ENCODE results near the gene EEF1E1.
A peak's percentile ranks its signal among the peaks of the same experiment; 100 is the strongest.

EEF1E1 gene

DNA sequence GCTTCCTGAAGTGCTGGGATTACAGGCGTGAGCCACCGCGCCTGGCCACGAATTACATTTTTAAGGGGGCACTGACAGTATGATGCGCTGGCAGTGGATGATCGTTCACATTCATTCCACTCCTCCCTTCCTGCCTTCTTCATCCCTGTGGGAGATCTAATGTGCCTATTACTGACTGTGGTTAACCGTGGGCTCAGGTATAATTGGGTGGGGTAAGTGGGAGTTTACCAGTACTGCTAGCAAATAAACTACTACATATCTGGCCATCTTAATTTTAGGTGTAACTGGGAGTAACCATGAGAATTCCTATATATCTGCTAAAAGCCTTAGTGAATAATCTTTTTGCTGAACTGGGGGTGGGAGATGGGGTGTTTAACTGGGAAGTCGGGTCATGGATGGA is 31.6 kb downstream of the EEF1E1 start:
- H3K4me1 ChIP-seq (ENCODE audit: control extremely low read depth in 1 of 4, control insufficient read depth in 4 of 4, insufficient read depth in 4 of 4, low read length in 3 of 4): peaks cover 0 to 11% (median 4%) of the 10 kb centered on the region in 4 experiments
- no peaks in the 10 kb centered on the region for H3K36me3 ChIP-seq (ENCODE audit: control insufficient read depth in 4 of 4, insufficient read depth in 4 of 4, low read length in 3 of 4)
- DNase-seq: no peak
- H3K27me3 ChIP-seq (replicated peaks in 2 of 5; ENCODE audit: control insufficient read depth in 4 of 5, insufficient read depth in 5 of 5, low read length in 4 of 5): no peaks in the 10 kb centered on the region
- POLR2A ChIA-PET: no interaction called here
- no peak overlapping the region for H3K4me3 ChIP-seq (ENCODE audit: control insufficient read depth in 1 of 7, extremely low read depth in 1 of 7, insufficient read depth in 4 of 7, low read depth in 2 of 7, low read length in 6 of 7)
- no peak overlapping the region for H3K27ac ChIP-seq (ENCODE audit: insufficient read depth in 1 of 2, low read depth in 1 of 2, low read length in 2 of 2, poor library complexity in 1 of 2, severe bottlenecking in 2 of 2)
- H3K9me3 ChIP-seq (ENCODE audit: control extremely low read depth in 1 of 5, control insufficient read depth in 4 of 5, insufficient read depth in 2 of 5, low read depth in 1 of 5, low read length in 4 of 5): no peaks in the 10 kb centered on the region
- WGBS (ENCODE audit: insufficient coverage): 94% methylated on average over 2 of the region's 8 CpGs
- CTCF ChIA-PET: no interaction called here

- ChIA-PET CTCF (no interaction called here), POLR2A (no interaction called here)
- no peaks in the 10 kb centered on the region for H3K27me3 ChIP-seq (replicated peaks in 2 of 5; ENCODE audit: control insufficient read depth in 4 of 5, insufficient read depth in 5 of 5, low read length in 4 of 5)
- H3K4me3 ChIP-seq (ENCODE audit: control insufficient read depth in 1 of 7, extremely low read depth in 1 of 7, insufficient read depth in 4 of 7, low read depth in 2 of 7, low read length in 6 of 7): no peak overlapping the region
- WGBS (ENCODE audit: insufficient coverage): 89% methylated on average over 3 of the region's 3 CpGs
- H3K36me3 ChIP-seq (ENCODE audit: control insufficient read depth in 4 of 4, insufficient read depth in 4 of 4, low read length in 3 of 4): no peaks in the 10 kb centered on the region
- no peak overlapping the region for H3K27ac ChIP-seq (ENCODE audit: insufficient read depth in 1 of 2, low read depth in 1 of 2, low read length in 2 of 2, poor library complexity in 1 of 2, severe bottlenecking in 2 of 2)
- peaks cover 3 to 8% (median 5%) of the 10 kb centered on the region in 4 experiments for H3K4me1 ChIP-seq (ENCODE audit: control extremely low read depth in 1 of 4, control insufficient read depth in 4 of 4, insufficient read depth in 4 of 4, low read length in 3 of 4)
- DNase-seq: no peak
- no peaks in the 10 kb centered on the region for H3K9me3 ChIP-seq (ENCODE audit: control extremely low read depth in 1 of 5, control insufficient read depth in 4 of 5, insufficient read depth in 2 of 5, low read depth in 1 of 5, low read length in 4 of 5)
Observed at GRCh38 chr6:8069631-8070284, 32.6 kb downstream of the EEF1E1 start.

GRCh38 chr6:8069151-8069550 is 33.2 kb downstream of the EEF1E1 start:
- no peak overlapping the region for H3K4me3 ChIP-seq (ENCODE audit: control insufficient read depth in 1 of 7, extremely low read depth in 1 of 7, insufficient read depth in 4 of 7, low read depth in 2 of 7, low read length in 6 of 7)
- DNase-seq: no peak
- POLR2A ChIA-PET: no interaction called here
- H3K9me3 ChIP-seq (ENCODE audit: control extremely low read depth in 1 of 5, control insufficient read depth in 4 of 5, insufficient read depth in 2 of 5, low read depth in 1 of 5, low read length in 4 of 5): no peaks in the 10 kb centered on the region
- H3K27ac ChIP-seq (ENCODE audit: insufficient read depth in 1 of 2, low read depth in 1 of 2, low read length in 2 of 2, poor library complexity in 1 of 2, severe bottlenecking in 2 of 2): no peak overlapping the region
- H3K27me3 ChIP-seq (replicated peaks in 2 of 5; ENCODE audit: control insufficient read depth in 4 of 5, insufficient read depth in 5 of 5, low read length in 4 of 5): no peaks in the 10 kb centered on the region
- H3K36me3 ChIP-seq (ENCODE audit: control insufficient read depth in 4 of 4, insufficient read depth in 4 of 4, low read length in 3 of 4): no peaks in the 10 kb centered on the region
- WGBS (ENCODE audit: insufficient coverage): 90% methylated on average over 3 of the region's 4 CpGs
- CTCF ChIA-PET: no interaction called here
- peaks cover 5 to 11% (median 8%) of the 10 kb centered on the region in 4 experiments for H3K4me1 ChIP-seq (ENCODE audit: control extremely low read depth in 1 of 4, control insufficient read depth in 4 of 4, insufficient read depth in 4 of 4, low read length in 3 of 4)

DNA sequence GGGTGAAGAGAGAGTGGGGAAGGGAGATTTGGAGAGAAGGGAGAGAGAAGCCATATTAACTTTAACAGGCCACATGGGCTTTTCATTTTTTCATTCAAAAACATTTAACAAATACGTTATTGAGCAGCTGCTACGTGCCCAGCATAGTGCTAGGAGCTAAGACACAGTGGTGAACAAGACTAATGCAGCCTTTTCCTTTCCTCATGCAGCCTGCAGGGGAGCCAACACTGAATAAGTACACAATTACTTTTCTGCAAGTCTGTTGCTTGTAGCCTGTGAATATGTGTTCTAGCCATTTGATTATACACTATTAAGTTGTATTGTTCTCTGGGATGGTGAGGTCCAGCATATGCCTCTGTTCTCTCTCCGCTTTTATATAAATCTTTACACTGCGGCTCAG is 36.2 kb downstream of the EEF1E1 start:
- Histone ChIP-seq H3K4me3 (ENCODE audit: control insufficient read depth in 1 of 7, extremely low read depth in 1 of 7, insufficient read depth in 4 of 7, low read depth in 2 of 7, low read length in 6 of 7) (no peak overlapping the region), H3K36me3 (ENCODE audit: control insufficient read depth in 4 of 4, insufficient read depth in 4 of 4, low read length in 3 of 4) (peaks cover 3 to 7% (median 6%) of the 10 kb centered on the region in 4 experiments), H3K27ac (ENCODE audit: insufficient read depth in 1 of 2, low read depth in 1 of 2, low read length in 2 of 2, poor library complexity in 1 of 2, severe bottlenecking in 2 of 2) (no peak overlapping the region), H3K9me3 (ENCODE audit: control extremely low read depth in 1 of 5, control insufficient read depth in 4 of 5, insufficient read depth in 2 of 5, low read depth in 1 of 5, low read length in 4 of 5) (no peaks in the 10 kb centered on the region), H3K27me3 (replicated peaks in 2 of 5; ENCODE audit: control insufficient read depth in 4 of 5, insufficient read depth in 5 of 5, low read length in 4 of 5) (no peaks in the 10 kb centered on the region), H3K4me1 (ENCODE audit: control extremely low read depth in 1 of 4, control insufficient read depth in 4 of 4, insufficient read depth in 4 of 4, low read length in 3 of 4) (peaks cover 7 to 20% (median 14%) of the 10 kb centered on the region in 4 experiments)
- POLR2A ChIA-PET: no interaction called here
- 100% methylated on average over 2 of the region's 4 CpGs for WGBS (ENCODE audit: insufficient coverage)
- CTCF ChIA-PET: interaction anchor here (0.6 to 2.1 kb wide), 3 partner anchors 13 to 153 kb away, joined by 3 to 5 read pairs (median 4); no protein-coding TSS in a partner anchor
- DNase-seq: peak in 1 of 3 donors; percentile 18

- WGBS (ENCODE audit: insufficient coverage): 95% methylated on average over 4 of the region's 4 CpGs
- no peak overlapping the region for H3K27ac ChIP-seq (ENCODE audit: insufficient read depth in 1 of 2, low read depth in 1 of 2, low read length in 2 of 2, poor library complexity in 1 of 2, severe bottlenecking in 2 of 2)
- ChIA-PET CTCF (interaction anchor here (0.6 to 2.1 kb wide), 5 partner anchors 14 to 154 kb away, joined by 3 to 5 read pairs (median 3); partner anchors contain the start of gene EEF1E1), POLR2A (no interaction called here)
- H3K9me3 ChIP-seq (ENCODE audit: control extremely low read depth in 1 of 5, control insufficient read depth in 4 of 5, insufficient read depth in 2 of 5, low read depth in 1 of 5, low read length in 4 of 5): no peaks in the 10 kb centered on the region
- peaks cover 4 to 7% (median 6%) of the 10 kb centered on the region in 4 experiments for H3K36me3 ChIP-seq (ENCODE audit: control insufficient read depth in 4 of 4, insufficient read depth in 4 of 4, low read length in 3 of 4)
- no peak overlapping the region for H3K4me3 ChIP-seq (ENCODE audit: control insufficient read depth in 1 of 7, extremely low read depth in 1 of 7, insufficient read depth in 4 of 7, low read depth in 2 of 7, low read length in 6 of 7)
- no peak for DNase-seq
- H3K4me1 ChIP-seq (ENCODE audit: control extremely low read depth in 1 of 4, control insufficient read depth in 4 of 4, insufficient read depth in 4 of 4, low read length in 3 of 4): peaks cover 7 to 20% (median 14%) of the 10 kb centered on the region in 4 experiments
- no peaks in the 10 kb centered on the region for H3K27me3 ChIP-seq (replicated peaks in 2 of 5; ENCODE audit: control insufficient read depth in 4 of 5, insufficient read depth in 5 of 5, low read length in 4 of 5)
Observed at GRCh38 chr6:8065519-8065911, 36.8 kb downstream of the EEF1E1 start.

DNA sequence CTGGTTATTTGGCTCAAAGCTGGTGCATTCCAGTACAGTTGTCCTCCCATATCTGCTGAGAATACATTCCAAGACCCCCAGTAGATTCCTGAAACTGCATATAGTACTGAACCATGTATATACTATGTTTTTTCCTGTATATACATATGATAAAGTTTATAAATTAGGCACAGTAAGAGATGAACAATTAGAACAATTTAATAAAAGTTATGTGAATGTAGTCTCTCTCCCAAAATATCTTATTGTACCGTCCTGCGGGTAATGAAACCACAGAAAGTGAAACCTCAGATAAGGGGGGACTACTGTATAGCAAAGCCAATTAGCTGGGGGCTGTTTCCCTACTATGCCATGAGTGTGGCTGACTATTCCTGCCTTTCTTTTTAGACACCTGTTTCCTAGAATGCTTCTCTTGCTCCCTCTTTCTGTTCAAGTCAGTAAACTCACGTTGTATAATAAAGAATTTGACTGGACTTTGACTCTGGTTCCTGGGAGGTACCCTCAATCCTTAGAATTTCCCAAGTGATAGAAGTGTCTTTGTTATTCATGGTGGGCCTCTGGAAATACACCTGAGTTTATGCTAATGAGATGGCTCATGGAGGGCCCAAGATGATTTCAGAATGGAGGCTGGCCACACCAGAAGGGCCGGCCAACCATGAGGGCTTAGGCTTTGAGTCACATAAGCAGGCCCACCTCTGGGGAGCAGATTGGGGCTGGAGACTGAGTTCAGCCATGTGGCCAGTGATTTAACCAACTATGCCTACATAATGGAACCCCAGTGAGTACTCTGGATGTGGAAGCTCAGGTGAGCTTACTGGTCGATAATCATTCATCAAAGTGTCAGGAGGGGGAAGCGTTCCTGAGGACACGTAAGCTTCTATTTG is 37.5 kb downstream of the EEF1E1 start:
- Histone ChIP-seq H3K9me3 (ENCODE audit: control extremely low read depth in 1 of 5, control insufficient read depth in 4 of 5, insufficient read depth in 2 of 5, low read depth in 1 of 5, low read length in 4 of 5) (no peaks in the 10 kb centered on the region), H3K36me3 (ENCODE audit: control insufficient read depth in 4 of 4, insufficient read depth in 4 of 4, low read length in 3 of 4) (peaks cover 5 to 12% (median 10%) of the 10 kb centered on the region in 4 experiments), H3K27me3 (replicated peaks in 2 of 5; ENCODE audit: control insufficient read depth in 4 of 5, insufficient read depth in 5 of 5, low read length in 4 of 5) (no peaks in the 10 kb centered on the region), H3K27ac (ENCODE audit: insufficient read depth in 1 of 2, low read depth in 1 of 2, low read length in 2 of 2, poor library complexity in 1 of 2, severe bottlenecking in 2 of 2) (peak overlapping the region; percentile 34 to 85), H3K4me3 (ENCODE audit: control insufficient read depth in 1 of 7, extremely low read depth in 1 of 7, insufficient read depth in 4 of 7, low read depth in 2 of 7, low read length in 6 of 7) (peak overlapping the region in 6 of 7 experiments; percentile 81 to 95 (median 93)), H3K4me1 (ENCODE audit: control extremely low read depth in 1 of 4, control insufficient read depth in 4 of 4, insufficient read depth in 4 of 4, low read length in 3 of 4) (peaks cover 7 to 20% (median 14%) of the 10 kb centered on the region in 4 experiments)
- WGBS (ENCODE audit: insufficient coverage): 100% methylated on average over 5 of the region's 7 CpGs
- CTCF ChIA-PET: interaction anchor here (0.9 to 1.1 kb wide), 4 partner anchors 14 to 66 kb away, joined by 3 read pairs; partner anchors contain the start of gene EEF1E1
- POLR2A ChIA-PET: no interaction called here
- peak in 1 of 3 donors; percentile 13 for DNase-seq

All from common myeloid progenitor, CD34-positive (primary cell).